Activated T-cell treated with anti-CD3 and anti-CD28 coated beads, Interleukin-2, amount 50 U/mL, for 72 hours (primary cell): Measurements from ENCODE around the gene TPST2. TPM values are rescaled to one million over a fixed set of nuclear protein-coding genes. Genes with fewer than 3 reads are reported as not detected.
"Not testable (repeated sequence)": the region's sequence is repeated elsewhere in the genome, so short reads cannot be mapped to it uniquely, and the experiment has no call there.

Experiments
- ATAC-seq, 2 donors: fragments of 150-1000 bp; cut with Tn5 transposase; replicated peaks in 1 of 2; 2 replicates each; pipeline ENCODE4 v1.10.0; 2021; ENCODE audit warnings: moderate library complexity in 2 of 2, mild to moderate bottlenecking in 1 of 2
- DNase-seq, 2 donors: peaks; one replicate each; pipeline ENCODE4 v3.0.0; 2021 to 2022; ENCODE audit warnings: mixed read lengths in 1 of 2
- H3K27ac Mint-ChIP-seq: one replicate; pipeline ENCODE4 v1.8.0; 2022; ENCODE audit warnings: mild to moderate bottlenecking, moderate library complexity, mixed read lengths
- H3K27me3 Mint-ChIP-seq: one replicate; pipeline ENCODE4 v1.8.0; 2022; ENCODE audit warnings: low read depth, mixed read lengths
- H3K36me3 Mint-ChIP-seq, 2 donors: one replicate each; pipeline ENCODE4 v1.8.0; 2022; ENCODE audit warnings: mixed read lengths in 2 of 2, mild to moderate bottlenecking in 1 of 2; ENCODE audit not compliant: insufficient read depth in 2 of 2
- H3K4me1 Mint-ChIP-seq: one replicate; pipeline ENCODE4 v1.8.0; 2022; ENCODE audit warnings: low read depth, mixed read lengths
- H3K4me3 Mint-ChIP-seq, 2 donors: one replicate each; pipeline ENCODE4 v1.8.0; 2022; ENCODE audit warnings: mild to moderate bottlenecking in 2 of 2, mixed read lengths in 2 of 2, moderate library complexity in 2 of 2
- H3K9me3 Mint-ChIP-seq, 2 donors: one replicate each; pipeline ENCODE4 v1.8.0; 2022; ENCODE audit warnings: mixed read lengths in 2 of 2
- total RNA-seq, 2 donors: library from RNA; stranded (reverse); gene quantifications; one replicate each; pipeline ENCODE4 v1.2.3, GENCODE V29; 2022

TPST2 gene
- total RNA-seq, 2 donors from 2014 or later: 19.0 to 23.2 TPM

DNA sequence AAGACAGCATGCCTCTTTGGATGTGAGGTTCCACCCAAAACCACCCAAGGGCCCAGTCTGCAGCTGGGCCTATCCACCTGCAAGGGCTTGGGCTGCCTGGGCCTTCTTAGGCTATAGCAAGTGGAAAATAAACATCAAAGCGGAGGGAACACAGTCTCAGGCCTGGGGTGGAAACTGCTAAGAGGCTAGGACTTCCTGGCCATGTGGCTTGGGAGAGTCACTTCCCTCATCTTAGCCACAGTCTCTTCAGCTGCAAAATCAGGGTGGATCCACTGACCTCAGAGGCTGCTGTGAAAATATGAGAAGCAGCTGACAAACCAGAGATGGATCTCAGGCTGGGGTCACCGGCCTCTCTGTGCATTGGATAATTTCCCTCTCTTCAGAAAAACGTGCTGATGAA, 47.1 kb downstream of the TPST2 start:
- no peaks in the 10 kb centered on the region for H3K27me3 Mint-ChIP-seq

DNA sequence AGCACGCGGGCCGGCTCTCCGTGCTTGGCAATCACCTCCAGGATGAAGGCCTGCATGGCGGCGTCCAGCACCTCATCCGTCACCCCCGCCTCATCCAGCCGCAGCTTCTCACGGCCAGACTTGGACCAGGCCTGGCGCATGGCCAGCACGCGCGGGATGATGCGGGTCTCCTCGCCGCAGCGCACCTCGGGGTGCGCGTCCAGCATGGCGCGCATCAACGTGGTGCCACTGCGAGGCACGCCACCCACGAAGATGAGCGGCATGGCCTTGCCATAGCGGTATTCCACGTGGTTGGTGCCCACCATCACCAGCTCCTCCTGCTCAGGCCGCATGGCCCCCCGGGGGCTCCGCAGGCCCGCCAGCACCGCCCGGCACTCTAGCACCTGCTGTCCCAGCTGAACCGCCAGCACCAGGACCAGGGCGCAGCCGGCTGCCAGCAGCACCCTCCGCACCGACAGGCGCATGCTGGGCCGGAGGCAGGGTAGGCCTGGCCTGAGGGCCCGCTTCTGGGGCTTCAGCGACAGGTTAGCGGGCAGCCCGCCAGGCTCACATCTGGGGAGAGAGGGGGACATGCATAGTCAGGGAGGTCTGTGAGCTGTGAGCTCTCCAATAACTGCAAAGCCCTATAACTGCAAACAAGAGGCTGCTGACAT, 48.6 kb downstream of the TPST2 start:
- ATAC-seq (no peak), DNase-seq (no peak)
- no peak overlapping the region for H3K4me3 Mint-ChIP-seq
- peaks cover 7% of the 10 kb centered on the region for H3K4me1 Mint-ChIP-seq
- H3K36me3 Mint-ChIP-seq: peaks cover 2 to 4% of the 10 kb centered on the region in 2 donors
- no peaks in the 10 kb centered on the region for H3K9me3 Mint-ChIP-seq
- H3K27me3 Mint-ChIP-seq: no peaks in the 10 kb centered on the region
- H3K27ac Mint-ChIP-seq: no peak overlapping the region

More for the DNA sequence above, 47.1 kb downstream of the TPST2 start:
- H3K9me3 Mint-ChIP-seq: peaks cover 0 to 3% of the 10 kb centered on the region in 2 donors
- DNase-seq (peak in 1 of 2 donors; percentile 8), ATAC-seq (no peak)
- no peak overlapping the region for H3K4me3 Mint-ChIP-seq
- H3K4me1 Mint-ChIP-seq: peaks cover 22% of the 10 kb centered on the region
- peaks cover 7 to 8% of the 10 kb centered on the region in 2 donors for H3K36me3 Mint-ChIP-seq
- no peak overlapping the region for H3K27ac Mint-ChIP-seq

DNA sequence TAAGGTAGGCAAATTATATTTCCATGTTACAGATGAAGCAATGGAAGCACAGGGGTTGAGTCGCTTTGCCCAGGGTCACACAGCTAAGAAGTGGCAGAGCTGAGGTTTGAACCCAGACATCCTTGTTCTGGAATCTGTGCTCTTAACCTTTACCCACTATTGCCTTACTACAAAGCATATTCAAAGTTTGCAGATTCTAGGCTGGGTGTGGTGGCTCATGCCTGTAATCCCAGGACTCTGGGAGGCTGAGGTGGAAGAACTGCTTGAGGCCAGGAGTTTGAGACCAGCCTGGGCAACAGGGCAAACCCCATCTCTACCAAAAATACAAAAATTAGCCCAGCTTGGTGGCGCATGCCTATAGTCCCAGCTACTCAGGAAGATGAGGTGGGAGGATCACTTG, 49.8 kb downstream of the TPST2 start:
- H3K9me3 Mint-ChIP-seq: no peaks in the 10 kb centered on the region
- no peaks in the 10 kb centered on the region for H3K27me3 Mint-ChIP-seq
- H3K36me3 Mint-ChIP-seq: peaks cover 1 to 4% of the 10 kb centered on the region in 2 donors
- H3K4me1 Mint-ChIP-seq: peaks cover 12% of the 10 kb centered on the region
- no peak for ATAC-seq
- no peak overlapping the region for H3K27ac Mint-ChIP-seq
- DNase-seq: no peak
- H3K4me3 Mint-ChIP-seq: no peak overlapping the region

DNA sequence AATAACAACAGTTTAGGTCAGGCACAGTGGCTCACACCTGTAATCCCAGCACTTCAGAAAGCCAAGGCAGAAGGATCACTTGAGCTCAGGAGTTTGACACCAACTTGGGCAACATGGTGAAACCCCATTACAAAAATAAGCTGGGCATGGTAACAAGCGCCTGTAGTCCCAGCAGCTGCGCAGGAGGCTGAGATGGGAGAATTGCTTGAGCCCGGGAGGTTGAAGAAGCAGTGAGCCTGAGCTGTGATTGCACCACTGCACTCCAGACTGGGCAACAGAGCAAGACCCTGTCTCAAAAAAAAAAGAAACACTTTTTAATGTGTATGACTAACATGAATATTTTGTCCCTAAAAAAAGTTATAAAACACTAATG, 53.2 kb downstream of the TPST2 start:
- Mint-ChIP-seq H3K36me3 (peaks cover 1 to 4% of the 10 kb centered on the region in 2 donors), H3K9me3 (no peaks in the 10 kb centered on the region), H3K4me1 (peaks cover 21% of the 10 kb centered on the region), H3K27ac (peak overlapping the region; percentile 27), H3K4me3 (no peak overlapping the region), H3K27me3 (no peaks in the 10 kb centered on the region)
- DNase-seq (no peak), ATAC-seq (no peak)

DNA sequence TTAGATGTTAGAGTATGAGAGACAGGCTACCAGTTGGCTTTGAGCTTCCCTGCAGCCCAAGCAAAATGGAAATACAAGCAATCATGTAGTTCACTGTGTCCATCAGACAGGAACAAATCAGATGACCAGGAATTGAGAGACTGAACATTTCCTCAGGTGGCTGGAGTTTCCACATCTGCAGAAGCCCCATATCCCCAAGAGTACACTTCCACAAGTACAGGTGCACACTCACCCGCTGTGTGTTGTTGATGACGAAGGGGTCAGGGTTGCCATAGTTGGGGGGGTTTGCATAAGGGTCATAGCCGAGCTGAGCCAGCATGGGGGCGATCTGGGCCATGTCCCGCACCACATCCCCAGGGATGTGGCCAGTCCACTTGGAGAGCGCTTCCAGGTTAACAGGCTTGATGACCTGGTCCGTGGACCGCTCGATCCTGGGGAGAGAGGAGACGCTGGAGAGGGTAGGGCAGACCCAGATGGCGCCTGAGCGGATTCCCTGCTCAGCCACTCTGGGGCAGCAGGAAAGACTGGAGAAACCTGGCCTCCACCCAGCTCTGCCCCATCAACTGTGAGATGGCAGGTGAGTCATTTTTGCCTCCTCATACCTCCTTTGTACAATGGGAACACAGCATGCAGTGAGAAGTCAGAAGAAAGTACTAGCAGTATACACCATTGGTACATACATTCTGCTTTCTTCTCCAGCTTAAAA, 53.7 kb downstream of the TPST2 start:
- Mint-ChIP-seq H3K4me1 (peaks cover 21% of the 10 kb centered on the region), H3K9me3 (no peaks in the 10 kb centered on the region), H3K27ac (peak overlapping the region; percentile 27), H3K4me3 (no peak overlapping the region), H3K27me3 (no peaks in the 10 kb centered on the region), H3K36me3 (peaks cover 1 to 4% of the 10 kb centered on the region in 2 donors)
- DNase-seq (no peak), ATAC-seq (no peak)

DNA sequence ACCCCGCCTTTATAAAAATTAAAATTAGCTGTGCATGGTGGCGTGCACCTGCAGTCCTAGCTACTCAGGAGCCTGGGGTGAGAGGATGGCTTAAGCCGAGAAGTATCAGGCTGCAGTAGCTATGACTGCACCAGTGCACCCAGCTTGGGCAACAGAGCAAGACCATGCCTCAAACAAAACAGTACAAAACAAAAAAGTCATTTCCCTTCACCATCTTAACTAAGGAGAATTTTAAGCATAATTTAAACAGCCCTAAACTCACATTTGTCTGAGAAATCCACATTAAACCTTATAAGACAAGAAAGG, 54.4 kb downstream of the TPST2 start:
- Mint-ChIP-seq H3K27ac (peak overlapping the region; percentile 84), H3K4me3 (no peak overlapping the region), H3K36me3 (peaks cover 1 to 7% of the 10 kb centered on the region in 2 donors), H3K9me3 (no peaks in the 10 kb centered on the region), H3K27me3 (no peaks in the 10 kb centered on the region), H3K4me1 (peaks cover 21% of the 10 kb centered on the region)
- no peak for ATAC-seq
- DNase-seq: no peak

DNA sequence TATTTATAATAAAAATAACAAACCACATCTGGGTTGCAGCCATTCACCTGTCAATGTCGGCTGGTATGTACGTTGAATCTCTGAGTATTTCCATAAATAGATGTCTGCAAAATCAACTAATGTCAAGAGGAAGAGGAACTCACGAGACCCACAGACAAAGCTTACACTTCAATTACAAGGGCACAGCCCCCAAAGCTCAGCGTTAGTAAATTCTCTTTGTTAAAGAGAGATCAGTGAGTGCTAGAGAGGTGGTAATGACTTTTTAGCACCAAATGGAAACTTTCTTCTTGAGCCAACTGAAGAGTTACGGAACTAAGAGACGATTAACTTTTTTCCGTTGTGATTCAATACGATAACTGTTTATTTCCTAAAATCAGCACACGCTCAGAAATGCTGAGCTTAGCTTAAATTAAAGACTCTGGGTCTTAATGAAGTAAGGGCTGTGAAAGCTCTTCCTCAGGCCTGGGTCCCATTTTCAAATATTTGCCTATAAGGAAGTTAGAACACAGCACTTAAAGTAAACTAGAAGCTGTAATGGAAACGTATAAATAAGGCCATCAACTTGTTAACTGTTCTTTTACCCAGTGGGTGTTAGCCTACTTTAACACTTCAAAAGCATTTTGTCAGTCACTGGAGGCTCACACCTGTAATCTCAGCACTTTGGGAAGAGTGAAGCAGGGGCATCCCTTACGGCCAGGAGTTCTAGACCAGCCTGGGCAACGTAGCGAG, 54.9 kb downstream of the TPST2 start:
- no peak for DNase-seq
- Mint-ChIP-seq H3K36me3 (peaks cover 1 to 8% of the 10 kb centered on the region in 2 donors), H3K4me1 (peaks cover 21% of the 10 kb centered on the region), H3K27me3 (no peaks in the 10 kb centered on the region), H3K4me3 (peak overlapping the region in 1 of 2 donors; percentile 58), H3K27ac (peak overlapping the region; percentile 84), H3K9me3 (no peaks in the 10 kb centered on the region)
- peak in 1 of 2 donors; percentile 42 for ATAC-seq

DNA sequence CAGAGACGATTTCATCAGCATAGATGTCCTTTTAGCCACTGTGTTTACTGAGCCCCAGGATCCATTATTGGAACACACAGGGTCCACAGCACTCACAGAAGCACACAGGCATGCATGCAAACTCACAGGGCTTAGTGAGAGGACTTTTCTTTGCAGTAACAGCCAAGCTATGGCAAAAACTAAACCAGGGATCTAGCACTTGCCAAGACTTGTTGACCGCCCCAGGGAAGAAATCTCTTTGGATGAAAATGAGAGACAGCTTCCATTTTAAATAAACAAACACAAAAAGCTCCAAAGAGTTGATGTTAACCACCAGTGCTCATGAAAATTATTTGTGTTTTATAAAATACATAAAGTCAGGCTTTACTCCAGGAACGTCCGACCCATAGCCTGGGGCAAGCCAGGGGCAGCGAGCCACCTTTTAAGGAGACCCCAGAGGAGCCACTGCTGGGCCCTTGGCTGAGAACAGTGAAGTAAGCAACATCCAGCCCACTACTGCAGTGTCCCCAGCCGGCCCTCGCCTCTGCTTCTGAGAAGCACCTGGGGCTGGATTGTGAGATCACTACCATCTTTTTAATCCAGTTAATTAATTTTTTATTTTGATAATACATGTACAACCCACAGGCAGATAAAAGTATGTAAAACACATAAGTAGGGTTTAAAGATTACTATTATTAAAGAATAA, 55.6 kb downstream of the TPST2 start:
- Mint-ChIP-seq H3K27ac (peak overlapping the region; percentile 22), H3K9me3 (no peaks in the 10 kb centered on the region), H3K27me3 (no peaks in the 10 kb centered on the region), H3K4me1 (peaks cover 21% of the 10 kb centered on the region), H3K4me3 (no peak overlapping the region), H3K36me3 (peaks cover 1 to 10% of the 10 kb centered on the region in 2 donors)
- ATAC-seq (no peak), DNase-seq (no peak)

DNA sequence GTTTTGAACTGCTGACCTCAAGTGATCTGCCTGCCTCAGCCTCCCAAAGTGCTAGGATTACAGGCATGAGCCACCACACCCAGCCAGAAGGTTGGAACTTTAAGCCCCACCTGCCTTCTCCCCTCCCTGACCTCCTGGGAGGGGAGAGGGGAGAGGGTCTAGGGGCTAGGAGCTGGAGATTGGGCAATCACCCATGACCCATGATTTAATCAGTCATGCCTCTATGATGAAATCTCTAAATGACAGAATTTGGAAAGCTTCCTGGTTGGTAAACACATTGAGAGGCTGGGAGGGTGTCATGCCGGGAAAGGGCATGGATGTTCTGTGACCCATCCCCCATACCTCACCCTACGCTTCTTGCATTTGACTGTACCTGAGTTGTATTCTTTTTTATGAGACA, 60.6 kb downstream of the TPST2 start:
- no peak overlapping the region for H3K27ac Mint-ChIP-seq
- H3K36me3 Mint-ChIP-seq: peaks cover 1 to 8% of the 10 kb centered on the region in 2 donors
- DNase-seq (no peak), ATAC-seq (no peak)
- no peaks in the 10 kb centered on the region for H3K27me3 Mint-ChIP-seq
- no peaks in the 10 kb centered on the region for H3K9me3 Mint-ChIP-seq
- H3K4me1 Mint-ChIP-seq: peaks cover 12% of the 10 kb centered on the region
- no peak overlapping the region for H3K4me3 Mint-ChIP-seq

DNA sequence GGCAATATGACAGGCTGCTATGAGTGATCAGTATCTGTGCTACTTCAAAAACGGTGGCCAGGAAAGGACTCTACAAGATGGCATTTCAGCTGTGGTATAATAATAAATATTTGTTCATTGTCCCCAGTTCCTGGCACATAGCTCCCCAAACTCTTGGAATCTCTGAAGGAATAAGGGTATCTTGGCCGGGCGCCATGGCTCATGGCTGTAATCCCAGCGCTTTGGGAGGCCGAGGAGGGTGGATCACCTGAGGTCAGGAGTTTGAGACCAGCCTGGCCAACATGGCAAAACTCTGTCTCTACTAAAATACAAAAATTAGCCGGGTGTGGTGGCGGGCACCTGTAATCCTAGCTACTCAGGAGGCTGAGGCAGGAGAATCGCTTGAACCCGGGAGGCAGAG, 61.4 kb downstream of the TPST2 start:
- H3K27me3 Mint-ChIP-seq, DNase-seq, H3K4me3 Mint-ChIP-seq, H3K36me3 Mint-ChIP-seq, H3K9me3 Mint-ChIP-seq, ATAC-seq, H3K27ac Mint-ChIP-seq: not testable (repeated sequence)
- peaks cover 12% of the 10 kb centered on the region for H3K4me1 Mint-ChIP-seq

DNA sequence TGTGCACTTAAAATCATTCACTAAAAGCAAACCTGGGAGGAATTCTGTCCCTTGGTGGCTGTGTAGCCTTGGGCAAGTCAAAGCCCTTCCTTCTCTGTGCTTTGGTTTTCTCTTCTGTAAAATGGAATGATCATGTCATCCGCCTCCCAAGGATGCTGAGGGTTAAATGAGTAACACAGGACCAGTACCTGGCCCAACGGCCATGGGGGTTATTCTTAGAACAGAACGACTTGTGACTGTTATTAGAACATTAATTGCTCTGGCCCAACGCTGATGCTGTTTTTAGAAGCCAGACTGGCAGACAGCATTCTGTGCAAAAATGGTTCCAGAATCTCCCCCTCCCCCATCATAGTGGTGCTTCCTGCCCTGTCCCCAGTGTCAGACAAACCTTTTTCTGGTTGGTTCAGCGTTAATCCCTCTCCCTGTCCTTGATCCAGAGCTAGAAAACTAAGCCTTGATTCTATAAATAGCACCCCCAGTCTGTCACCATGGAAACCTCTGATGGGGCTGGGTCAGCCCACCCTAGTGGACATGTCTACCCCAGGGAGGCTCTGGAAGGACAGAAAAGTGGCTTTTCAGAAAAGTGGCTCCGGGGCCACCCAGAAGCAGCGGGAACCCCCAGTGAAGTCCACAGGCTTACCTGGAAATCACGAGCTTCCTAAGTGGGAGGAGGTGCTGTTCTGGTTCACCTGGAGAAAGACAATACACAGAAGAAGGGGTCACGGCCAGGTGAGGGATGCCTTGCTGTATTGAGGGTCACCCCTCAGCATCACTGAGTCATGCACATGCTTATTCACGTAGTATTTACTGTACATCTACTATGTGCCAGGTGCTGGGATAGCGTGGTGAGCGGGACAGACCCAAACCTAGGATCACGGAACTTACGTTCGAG, 62.1 kb downstream of the TPST2 start:
- H3K36me3 Mint-ChIP-seq: peaks cover 0 to 8% of the 10 kb centered on the region in 2 donors
- H3K4me3 Mint-ChIP-seq: no peak overlapping the region
- H3K27ac Mint-ChIP-seq: peak overlapping the region; percentile 17

DNA sequence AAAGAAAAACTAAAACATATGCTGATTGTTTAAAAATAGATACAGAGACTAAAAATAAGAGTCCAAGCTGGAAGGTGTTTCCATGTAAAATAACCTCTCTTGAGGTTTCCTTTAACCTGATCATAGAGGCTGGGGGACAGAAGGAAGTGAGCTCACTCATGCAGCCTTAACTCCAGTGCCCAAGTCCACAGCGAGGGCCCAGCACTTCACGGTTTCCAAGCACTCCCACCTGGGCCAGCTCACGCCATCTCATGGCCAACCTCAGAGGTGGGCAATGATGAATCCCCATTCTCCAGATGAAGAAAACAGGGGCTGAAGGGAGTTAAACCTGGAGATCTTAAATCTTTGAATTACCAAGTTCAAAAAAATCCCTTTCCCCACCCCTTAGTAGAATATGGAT, 62.8 kb downstream of the TPST2 start:
- no peak overlapping the region for H3K4me3 Mint-ChIP-seq
- no peaks in the 10 kb centered on the region for H3K9me3 Mint-ChIP-seq
- no peaks in the 10 kb centered on the region for H3K27me3 Mint-ChIP-seq
- peaks cover under 1% of the 10 kb centered on the region for H3K4me1 Mint-ChIP-seq
- peaks cover 0 to 8% of the 10 kb centered on the region in 2 donors for H3K36me3 Mint-ChIP-seq
- no peak for DNase-seq
- no peak for ATAC-seq
- H3K27ac Mint-ChIP-seq: peak overlapping the region; percentile 72

More for the DNA sequence above, 62.1 kb downstream of the TPST2 start:
- no peaks in the 10 kb centered on the region for H3K27me3 Mint-ChIP-seq
- H3K9me3 Mint-ChIP-seq: no peaks in the 10 kb centered on the region
- DNase-seq (no peak), ATAC-seq (no peak)
- peaks cover 7% of the 10 kb centered on the region for H3K4me1 Mint-ChIP-seq
